Measurements from ENCODE around the gene LUM.

The LUM gene

DNA sequence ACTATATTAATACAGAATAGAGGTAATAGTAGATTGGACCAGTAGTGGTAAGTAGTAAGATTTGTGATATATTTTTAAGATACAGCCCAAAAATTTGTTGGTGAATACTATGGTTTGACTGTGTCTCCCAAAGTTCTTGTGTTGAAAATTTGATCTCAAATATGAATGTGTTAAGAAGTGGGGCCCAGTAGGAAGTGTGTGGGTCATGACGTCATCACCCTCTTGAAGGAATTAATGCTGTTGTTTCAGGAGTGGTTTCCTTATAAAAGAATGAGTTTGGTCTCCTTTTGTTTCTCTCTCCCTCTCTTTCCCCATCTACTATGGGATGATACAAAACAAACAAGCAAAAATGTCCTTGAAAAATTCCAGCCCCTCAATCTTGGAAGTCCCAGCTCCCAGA is 16.3 kb downstream of the LUM start:
- Histone ChIP-seq H3K4me1 (ENCODE audit: control insufficient read depth, low read length) (no peaks in the 10 kb centered on the region), H3K4me2 (ENCODE audit: low read length) (no peak overlapping the region), H3F3A (ENCODE audit: control insufficient read depth, insufficient read depth) (no peaks in the 10 kb centered on the region), H3K9me2 (replicated peaks; ENCODE audit: control insufficient read depth, low read length) (no peaks in the 10 kb centered on the region), H3K36me3 (ENCODE audit: control insufficient read depth, low read length) (no peaks in the 10 kb centered on the region), H3K27ac (ENCODE audit: low read depth, low read length) (no peak overlapping the region), H4K20me1 (ENCODE audit: control insufficient read depth, insufficient read depth, low read depth, low read length) (no peaks in the 10 kb centered on the region), H3K27me3 (ENCODE audit: control insufficient read depth, low read length) (no peaks in the 10 kb centered on the region), H3K4me3 (ENCODE audit: low read length) (no peak overlapping the region), H3K9me3 (ENCODE audit: control insufficient read depth, insufficient read depth, low read length) (no peaks in the 10 kb centered on the region), H3K79me2 (ENCODE audit: control insufficient read depth, low read length) (no peaks in the 10 kb centered on the region)
- TF ChIP-seq, protein P1, sequence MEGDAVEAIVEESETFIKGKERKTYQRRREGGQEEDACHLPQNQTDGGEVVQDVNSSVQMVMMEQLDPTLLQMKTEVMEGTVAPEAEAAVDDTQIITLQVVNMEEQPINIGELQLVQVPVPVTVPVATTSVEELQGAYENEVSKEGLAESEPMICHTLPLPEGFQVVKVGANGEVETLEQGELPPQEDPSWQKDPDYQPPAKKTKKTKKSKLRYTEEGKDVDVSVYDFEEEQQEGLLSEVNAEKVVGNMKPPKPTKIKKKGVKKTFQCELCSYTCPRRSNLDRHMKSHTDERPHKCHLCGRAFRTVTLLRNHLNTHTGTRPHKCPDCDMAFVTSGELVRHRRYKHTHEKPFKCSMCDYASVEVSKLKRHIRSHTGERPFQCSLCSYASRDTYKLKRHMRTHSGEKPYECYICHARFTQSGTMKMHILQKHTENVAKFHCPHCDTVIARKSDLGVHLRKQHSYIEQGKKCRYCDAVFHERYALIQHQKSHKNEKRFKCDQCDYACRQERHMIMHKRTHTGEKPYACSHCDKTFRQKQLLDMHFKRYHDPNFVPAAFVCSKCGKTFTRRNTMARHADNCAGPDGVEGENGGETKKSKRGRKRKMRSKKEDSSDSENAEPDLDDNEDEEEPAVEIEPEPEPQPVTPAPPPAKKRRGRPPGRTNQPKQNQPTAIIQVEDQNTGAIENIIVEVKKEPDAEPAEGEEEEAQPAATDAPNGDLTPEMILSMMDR (IDR thresholded peaks at IDR 0.05; ENCODE audit: low read depth, low read length, poor library complexity, severe bottlenecking): no peak

DNA sequence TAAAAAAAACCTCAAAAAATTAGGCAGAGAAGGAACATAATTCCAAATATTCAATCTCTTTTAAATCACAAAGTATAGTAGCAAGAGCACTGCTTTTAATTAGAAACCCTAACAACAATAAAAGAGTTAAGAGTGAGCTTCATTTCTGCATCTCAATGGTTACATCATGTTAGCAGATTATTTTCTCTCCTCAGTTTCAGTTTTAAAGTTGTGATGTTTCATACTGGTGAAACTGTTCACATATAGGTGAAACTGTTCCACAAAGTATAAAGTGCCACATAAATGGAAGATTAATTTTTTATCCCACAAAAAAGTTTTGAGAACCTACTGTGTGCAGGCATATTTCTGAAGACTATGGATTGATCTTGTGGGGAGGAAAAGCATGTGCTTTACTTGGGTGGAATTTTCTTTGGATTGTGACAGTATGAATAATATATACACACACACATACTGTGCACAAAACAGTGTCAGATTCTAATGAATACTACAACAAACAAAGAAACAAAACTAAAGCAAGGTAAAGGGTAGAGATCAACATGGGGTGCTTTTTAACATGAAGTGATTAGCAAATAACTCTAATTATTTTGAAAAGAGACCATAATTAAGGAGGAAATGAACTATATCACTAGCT is 17.1 kb downstream of the LUM start:
- H3K36me3 ChIP-seq (ENCODE audit: control insufficient read depth, low read length): no peaks in the 10 kb centered on the region
- TF ChIP-seq, protein P1 (IDR thresholded peaks at IDR 0.05; ENCODE audit: low read depth, low read length, poor library complexity, severe bottlenecking): no peak
- no peaks in the 10 kb centered on the region for H3K9me2 ChIP-seq (replicated peaks; ENCODE audit: control insufficient read depth, low read length)
- H3K4me1 ChIP-seq (ENCODE audit: control insufficient read depth, low read length): no peaks in the 10 kb centered on the region
- H3K79me2 ChIP-seq (ENCODE audit: control insufficient read depth, low read length): no peaks in the 10 kb centered on the region
- no peaks in the 10 kb centered on the region for H3K27me3 ChIP-seq (ENCODE audit: control insufficient read depth, low read length)
- no peaks in the 10 kb centered on the region for H4K20me1 ChIP-seq (ENCODE audit: control insufficient read depth, insufficient read depth, low read depth, low read length)
- no peak overlapping the region for H3K4me2 ChIP-seq (ENCODE audit: low read length)
- H3K4me3 ChIP-seq (ENCODE audit: low read length): no peak overlapping the region
- no peak overlapping the region for H3K27ac ChIP-seq (ENCODE audit: low read depth, low read length)
- no peaks in the 10 kb centered on the region for H3K9me3 ChIP-seq (ENCODE audit: control insufficient read depth, insufficient read depth, low read length)
- H3F3A ChIP-seq (ENCODE audit: control insufficient read depth, insufficient read depth): no peaks in the 10 kb centered on the region

DNA sequence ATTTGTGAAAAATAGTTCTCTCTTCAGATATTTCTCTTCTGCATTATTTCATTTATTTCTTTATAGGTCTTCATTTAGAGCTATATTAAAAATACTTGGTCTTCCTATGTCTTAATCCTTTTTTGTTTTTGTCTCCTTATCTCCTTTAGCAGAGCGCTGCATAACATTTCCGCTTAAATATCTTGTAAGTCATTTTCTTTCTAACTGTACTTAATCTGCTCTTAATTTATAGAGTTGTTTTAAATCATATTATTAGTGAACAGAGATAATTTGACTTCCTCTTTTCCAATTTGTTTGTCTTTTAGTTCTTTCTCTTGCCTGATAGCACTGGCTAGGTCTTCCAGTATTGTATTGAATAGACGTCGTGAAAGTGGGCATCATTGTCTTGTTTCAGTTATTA is 18.0 kb downstream of the LUM start:
- H3K9me3 ChIP-seq (ENCODE audit: control insufficient read depth, insufficient read depth, low read length): no peaks in the 10 kb centered on the region
- H3K79me2 ChIP-seq (ENCODE audit: control insufficient read depth, low read length): no peaks in the 10 kb centered on the region
- no peak for TF ChIP-seq EZH2phosphoT487 (IDR thresholded peaks at IDR 0.05; ENCODE audit: borderline replicate concordance, low read length)
- TF ChIP-seq, protein P1 (IDR thresholded peaks at IDR 0.05; ENCODE audit: low read depth, low read length, poor library complexity, severe bottlenecking): no peak
- no peak overlapping the region for H3K4me3 ChIP-seq (ENCODE audit: low read length)
- no peak overlapping the region for H3K27ac ChIP-seq (ENCODE audit: low read depth, low read length)
- H3F3A ChIP-seq (ENCODE audit: control insufficient read depth, insufficient read depth): no peaks in the 10 kb centered on the region
- no peak overlapping the region for H3K4me2 ChIP-seq (ENCODE audit: low read length)
- no peaks in the 10 kb centered on the region for H4K20me1 ChIP-seq (ENCODE audit: control insufficient read depth, insufficient read depth, low read depth, low read length)
- H3K4me1 ChIP-seq (ENCODE audit: control insufficient read depth, low read length): no peaks in the 10 kb centered on the region
- H3K27me3 ChIP-seq (ENCODE audit: control insufficient read depth, low read length): no peaks in the 10 kb centered on the region
- no peaks in the 10 kb centered on the region for H3K9me2 ChIP-seq (replicated peaks; ENCODE audit: control insufficient read depth, low read length)
- H3K36me3 ChIP-seq (ENCODE audit: control insufficient read depth, low read length): no peaks in the 10 kb centered on the region

Measured in DOHH2 (cell line).